Stimulated activated CD8-positive, alpha-beta memory T cell treated with anti-CD3 and anti-CD28 coated beads, Interleukin-15, amount 100 ng/mL, for 24 hours (primary cell): ENCODE measurements around the gene ERBB4.
"Not testable (repeated sequence)": the region's sequence is repeated elsewhere in the genome, so short reads cannot be mapped to it uniquely, and the experiment has no call there.

ENCODE experiments used
- DNase-seq: peaks from one replicate; pipeline ENCODE4 v3.0.0-alpha.2; 2020; ENCODE audit warnings: low read depth

The ERBB4 gene

GRCh38 chr2:212076456-212076855, 462.1 kb downstream of the ERBB4 start:
- no peak for DNase-seq

- no peak for DNase-seq
These were observed 465.2 kb downstream of the ERBB4 start for GRCh38 chr2:212073360-212073759.

GRCh38 chr2:212066546-212066945, 472.1 kb downstream of the ERBB4 start:
- no peak for DNase-seq

- no peak for DNase-seq
These were observed 474.3 kb downstream of the ERBB4 start for GRCh38 chr2:212064318-212064717.

- DNase-seq: no peak
These were observed 486.0 kb downstream of the ERBB4 start for GRCh38 chr2:212052412-212053159.

GRCh38 chr2:212050871-212051270, 487.7 kb downstream of the ERBB4 start:
- no peak for DNase-seq

- no peak for DNase-seq
These were observed 496.0 kb downstream of the ERBB4 start for GRCh38 chr2:212042562-212042961.

GRCh38 chr2:212037062-212037461, 501.5 kb downstream of the ERBB4 start:
- no peak for DNase-seq

- DNase-seq: no peak
These were observed 503.6 kb downstream of the ERBB4 start for GRCh38 chr2:212034841-212035585.

GRCh38 chr2:212033888-212034287, 504.7 kb downstream of the ERBB4 start:
- DNase-seq: no peak

GRCh38 chr2:212032536-212033219, 505.9 kb downstream of the ERBB4 start:
- no peak for DNase-seq

- no peak for DNase-seq
These were observed 506.6 kb downstream of the ERBB4 start for GRCh38 chr2:212032032-212032431.

- DNase-seq: no peak
These were observed 507.9 kb downstream of the ERBB4 start for GRCh38 chr2:212030709-212031108.

GRCh38 chr2:212028798-212029394, 509.7 kb downstream of the ERBB4 start:
- no peak for DNase-seq

- DNase-seq: no peak
These were observed 510.6 kb downstream of the ERBB4 start for GRCh38 chr2:212027681-212028628.

GRCh38 chr2:212024040-212024439, 514.6 kb downstream of the ERBB4 start:
- no peak for DNase-seq

- DNase-seq: no peak
These were observed 515.6 kb downstream of the ERBB4 start for GRCh38 chr2:212022966-212023365.

GRCh38 chr2:212021947-212022346, 516.7 kb downstream of the ERBB4 start:
- DNase-seq: no peak

- no peak for DNase-seq
These were observed 523.0 kb downstream of the ERBB4 start for GRCh38 chr2:212015588-212015987.

GRCh38 chr2:212013626-212014025, 525.0 kb downstream of the ERBB4 start:
- no peak for DNase-seq

- DNase-seq: not testable (repeated sequence)
These were observed 528.3 kb downstream of the ERBB4 start for GRCh38 chr2:212010305-212010704.
